Stimulated activated CD4-positive, alpha-beta T cell treated with anti-CD3 and anti-CD28 coated beads, Interleukin-4, amount 100 ng/mL, for 48 hours (primary cell): Measurements from ENCODE around the gene TET2.

Experiments
- DNase-seq, 2 donors: peaks; one replicate each; pipeline ENCODE4 v3.0.0-alpha.2; 2020; ENCODE audit warnings: low read depth in 2 of 2

TET2 gene

GRCh38 chr4:105234582-105234981, 87.9 kb downstream of the TET2 start:
- no peak for DNase-seq

- DNase-seq, result no peak
Observed at GRCh38 chr4:105236202-105236915, 89.7 kb downstream of the TET2 start.

DNA sequence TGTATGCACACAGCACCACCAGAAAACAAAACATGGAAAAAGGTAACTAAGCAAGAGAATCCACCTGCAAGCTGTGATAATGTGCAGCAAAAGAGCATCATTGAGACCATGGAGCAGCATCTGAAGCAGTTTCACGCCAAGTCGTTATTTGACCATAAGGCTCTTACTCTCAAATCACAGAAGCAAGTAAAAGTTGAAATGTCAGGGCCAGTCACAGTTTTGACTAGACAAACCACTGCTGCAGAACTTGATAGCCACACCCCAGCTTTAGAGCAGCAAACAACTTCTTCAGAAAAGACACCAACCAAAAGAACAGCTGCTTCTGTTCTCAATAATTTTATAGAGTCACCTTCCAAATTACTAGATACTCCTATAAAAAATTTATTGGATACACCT, 90.2 kb downstream of the TET2 start:
- no peak for DNase-seq

DNA sequence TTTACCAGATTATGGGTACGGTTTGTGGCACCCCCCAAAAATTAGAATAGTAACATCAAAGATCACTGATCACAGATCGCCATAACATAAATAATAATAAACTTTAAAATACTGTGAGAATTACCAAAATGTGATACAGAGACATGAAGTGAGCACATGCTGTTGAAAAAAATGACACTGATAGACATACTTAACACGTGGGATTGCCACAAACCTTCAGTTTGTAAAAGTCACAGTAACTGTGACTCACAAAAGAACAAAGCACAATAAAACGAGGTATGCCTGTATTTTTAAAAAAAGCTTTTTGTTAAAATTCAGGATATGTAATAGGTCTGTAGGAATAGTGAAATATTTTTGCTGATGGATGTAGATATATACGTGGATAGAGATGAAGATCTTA, 93.4 kb downstream of the TET2 start:
- no peak for DNase-seq

GRCh38 chr4:105241451-105241850, 94.8 kb downstream of the TET2 start:
- DNase-seq, result no peak

DNA sequence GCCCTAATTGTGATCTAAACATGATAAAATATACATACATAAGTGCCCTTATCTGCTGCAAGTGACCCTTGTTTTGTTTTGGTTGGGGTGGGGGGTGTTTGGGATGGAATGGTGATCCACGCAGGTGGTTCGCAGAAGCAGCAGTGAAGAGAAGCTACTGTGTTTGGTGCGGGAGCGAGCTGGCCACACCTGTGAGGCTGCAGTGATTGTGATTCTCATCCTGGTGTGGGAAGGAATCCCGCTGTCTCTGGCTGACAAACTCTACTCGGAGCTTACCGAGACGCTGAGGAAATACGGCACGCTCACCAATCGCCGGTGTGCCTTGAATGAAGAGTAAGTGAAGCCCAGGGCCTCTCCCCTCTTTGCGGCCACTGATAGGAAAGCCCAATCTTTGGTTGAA, 96.8 kb downstream of the TET2 start:
- DNase-seq, result no peak

- no peak for DNase-seq
Observed at GRCh38 chr4:105246712-105247111, 100.0 kb downstream of the TET2 start.

- no peak for DNase-seq
Observed at GRCh38 chr4:105248613-105249012, 101.9 kb downstream of the TET2 start.

GRCh38 chr4:105257817-105258495, 111.3 kb downstream of the TET2 start:
- no peak for DNase-seq

DNA sequence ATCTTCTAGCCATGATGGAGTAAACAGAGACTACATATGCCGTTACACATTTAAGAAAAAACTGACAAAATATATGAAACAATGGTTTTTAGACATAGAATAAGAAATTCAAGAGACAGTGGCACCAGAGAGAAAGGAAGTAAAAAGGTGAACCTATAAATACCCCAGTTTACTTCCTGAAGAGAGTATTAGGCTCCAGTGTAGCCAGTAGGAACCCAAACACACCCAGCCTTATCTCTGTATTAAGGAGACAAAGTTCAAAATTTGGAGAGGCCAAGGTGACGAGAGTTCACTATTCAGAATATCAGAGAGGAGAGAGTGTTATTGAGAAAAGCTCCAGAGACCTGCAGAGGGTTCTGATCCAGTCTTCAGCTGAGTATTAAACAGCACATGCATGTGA, 119.0 kb downstream of the TET2 start:
- no peak for DNase-seq

- no peak for DNase-seq
Observed at GRCh38 chr4:105267280-105267679, 120.6 kb downstream of the TET2 start.

DNA sequence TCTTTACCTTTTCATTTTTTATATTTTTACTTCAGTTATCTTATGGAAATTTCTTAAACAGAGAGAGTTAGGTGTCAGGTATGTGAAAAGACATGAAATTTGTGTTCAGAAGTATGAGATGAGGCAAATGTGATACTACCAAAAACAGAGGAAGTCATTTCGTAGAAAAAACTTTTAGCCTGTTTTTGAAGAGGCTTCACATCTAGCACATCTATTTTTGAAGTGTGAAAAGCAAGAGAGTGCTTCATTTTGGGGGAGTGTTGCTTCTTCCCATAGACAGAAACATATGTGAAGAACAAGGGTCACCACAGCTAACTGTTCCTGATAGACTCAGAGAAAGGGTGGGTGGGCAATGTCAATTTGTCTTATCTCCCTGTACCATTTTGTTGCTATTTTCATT, 125.3 kb downstream of the TET2 start:
- no peak for DNase-seq

GRCh38 chr4:105273230-105273629, 126.6 kb downstream of the TET2 start:
- DNase-seq, result no peak

DNA sequence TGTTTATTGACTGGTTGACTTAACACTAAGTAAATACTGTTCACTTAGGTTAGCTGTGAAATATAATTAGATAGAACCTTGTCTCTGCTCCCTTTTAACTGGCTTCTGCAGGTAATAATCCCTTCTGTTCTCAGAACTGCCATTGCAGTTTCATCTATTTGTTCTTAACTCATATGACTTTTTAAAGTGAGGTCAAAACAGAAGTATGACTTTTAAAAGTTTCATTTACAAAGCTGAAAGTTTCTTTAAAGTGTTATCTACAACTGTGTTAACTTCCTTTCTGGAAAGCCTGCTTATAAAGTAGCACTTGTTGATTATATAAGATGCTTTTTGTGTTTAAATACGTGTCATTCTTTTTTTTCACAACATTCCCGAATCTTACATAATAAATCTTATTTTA, 127.4 kb downstream of the TET2 start:
- no peak for DNase-seq

- DNase-seq, result no peak
Observed at GRCh38 chr4:105274504-105274903, 127.8 kb downstream of the TET2 start.

GRCh38 chr4:105276361-105277104, 129.9 kb downstream of the TET2 start:
- DNase-seq, result no peak

- no peak for DNase-seq
Observed at GRCh38 chr4:105277702-105278101, 131.0 kb downstream of the TET2 start.

DNA sequence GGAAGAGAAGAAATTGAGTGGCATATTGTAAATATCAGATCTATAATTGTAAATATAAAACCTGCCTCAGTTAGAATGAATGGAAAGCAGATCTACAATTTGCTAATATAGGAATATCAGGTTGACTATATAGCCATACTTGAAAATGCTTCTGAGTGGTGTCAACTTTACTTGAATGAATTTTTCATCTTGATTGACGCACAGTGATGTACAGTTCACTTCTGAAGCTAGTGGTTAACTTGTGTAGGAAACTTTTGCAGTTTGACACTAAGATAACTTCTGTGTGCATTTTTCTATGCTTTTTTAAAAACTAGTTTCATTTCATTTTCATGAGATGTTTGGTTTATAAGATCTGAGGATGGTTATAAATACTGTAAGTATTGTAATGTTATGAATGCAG, 132.6 kb downstream of the TET2 start:
- DNase-seq, result no peak

DNA sequence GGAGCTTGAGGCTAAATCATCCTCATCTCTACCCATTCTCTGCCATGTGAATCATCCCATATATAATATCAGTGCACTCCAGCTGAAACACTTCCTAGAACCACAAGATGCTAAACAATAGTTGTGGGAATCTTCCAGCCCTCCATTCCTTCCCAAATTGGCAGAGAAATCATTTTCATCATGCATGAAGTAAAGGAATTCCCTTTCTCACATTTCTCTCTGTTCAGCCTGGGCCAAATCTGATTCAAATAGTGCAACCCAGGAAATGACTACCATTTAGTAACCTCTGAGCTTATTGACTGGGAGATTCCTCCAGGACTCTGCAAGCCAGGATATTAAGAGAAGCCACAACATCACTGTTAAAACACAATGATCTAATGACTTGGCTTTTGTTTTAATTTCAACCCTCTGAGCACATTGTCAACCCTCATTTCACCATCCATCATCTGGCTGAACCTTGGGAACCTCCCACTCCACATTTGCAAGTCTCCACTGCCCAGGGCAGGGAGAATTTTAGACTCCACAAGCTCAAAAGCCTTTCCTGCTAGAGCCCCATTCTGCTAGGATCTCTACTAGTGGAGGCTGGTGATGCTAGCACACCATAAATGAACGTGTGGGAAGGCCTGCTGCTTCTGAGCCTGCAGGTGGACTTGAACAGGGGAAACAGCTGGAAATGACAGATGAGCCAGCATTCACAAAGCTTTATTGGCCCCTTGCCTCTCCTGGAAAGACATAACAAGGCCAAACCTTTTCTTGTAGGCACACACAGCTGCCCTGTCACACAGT, 133.9 kb downstream of the TET2 start:
- no peak for DNase-seq

DNA sequence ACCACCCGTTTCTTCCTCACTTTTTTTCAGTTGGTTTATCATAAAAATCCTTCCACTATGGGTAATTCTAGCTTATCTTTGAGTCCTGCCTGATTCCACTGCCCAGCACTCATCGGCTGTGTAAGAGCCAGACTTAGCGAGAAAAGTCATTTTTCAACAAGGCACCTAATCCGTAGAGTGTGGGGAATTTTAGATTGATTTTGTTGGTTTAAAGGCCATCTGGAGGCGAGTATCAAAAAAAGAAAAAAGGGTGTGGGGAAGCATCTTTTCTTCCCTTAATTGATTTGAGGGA, 134.4 kb downstream of the TET2 start:
- no peak for DNase-seq

DNA sequence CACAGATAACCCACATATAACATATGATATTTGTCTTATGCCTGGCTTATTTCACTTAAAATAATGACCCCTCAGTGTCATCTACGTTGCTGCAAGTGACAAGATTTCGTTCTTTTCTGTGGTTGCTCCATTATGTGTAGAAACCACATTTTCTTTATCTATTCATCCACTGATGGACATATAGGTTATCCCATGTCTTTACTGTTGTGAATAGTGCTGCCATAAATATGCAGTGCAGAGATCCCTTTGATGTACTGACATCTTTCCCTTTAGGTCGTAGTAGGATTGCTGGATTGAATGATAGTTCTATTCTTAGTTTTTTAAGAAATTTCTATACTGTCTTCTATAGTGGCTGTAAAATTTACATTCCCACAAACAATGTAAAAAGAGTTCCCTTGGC, 135.8 kb downstream of the TET2 start:
- DNase-seq, result no peak

GRCh38 chr4:105283501-105283900, 136.8 kb downstream of the TET2 start:
- no peak for DNase-seq
